Tongue (tissue), 2 donors: ENCODE results near the gene ZBTB21. TPM values are rescaled to one million over a fixed set of nuclear protein-coding genes. Genes with fewer than 3 reads are reported as not detected.

Experiments used
- DNase-seq: peaks from one replicate; pipeline ENCODE4 v3.0.0-alpha.2; 2015
- total RNA-seq: library from RNA; depleted of rRNA; stranded (reverse); fragments of >200 nt; gene quantifications from one replicate; pipeline ENCODE4 v1.2.3, GENCODE V29; 2014

The ZBTB21 gene
- total RNA-seq, 1 donor from 2014 or later, result 10.7 TPM

DNA sequence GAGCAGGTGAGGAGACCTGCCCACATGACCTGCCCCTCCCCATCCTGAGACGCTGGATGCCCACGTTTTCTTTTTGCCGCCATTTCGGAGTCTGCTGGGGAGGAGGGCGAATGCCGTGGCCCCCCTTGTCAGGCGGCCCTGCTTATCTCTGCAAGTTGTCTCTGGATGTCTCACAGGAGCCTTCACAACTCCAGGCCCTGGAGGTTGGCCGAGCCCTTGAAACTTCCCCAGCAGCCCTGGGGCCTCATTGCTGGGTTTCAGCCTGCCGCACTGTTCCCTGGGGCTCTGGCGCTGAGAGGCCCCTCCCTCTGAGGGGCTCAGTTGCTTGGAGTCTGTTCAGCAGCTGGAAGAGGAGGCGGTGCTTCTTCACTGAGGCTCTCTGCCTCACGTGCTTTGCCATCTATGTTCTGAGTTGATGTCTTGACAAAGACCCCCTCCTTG, 29.8 kb upstream of the ZBTB21 start:
- DNase-seq, result no peak

DNA sequence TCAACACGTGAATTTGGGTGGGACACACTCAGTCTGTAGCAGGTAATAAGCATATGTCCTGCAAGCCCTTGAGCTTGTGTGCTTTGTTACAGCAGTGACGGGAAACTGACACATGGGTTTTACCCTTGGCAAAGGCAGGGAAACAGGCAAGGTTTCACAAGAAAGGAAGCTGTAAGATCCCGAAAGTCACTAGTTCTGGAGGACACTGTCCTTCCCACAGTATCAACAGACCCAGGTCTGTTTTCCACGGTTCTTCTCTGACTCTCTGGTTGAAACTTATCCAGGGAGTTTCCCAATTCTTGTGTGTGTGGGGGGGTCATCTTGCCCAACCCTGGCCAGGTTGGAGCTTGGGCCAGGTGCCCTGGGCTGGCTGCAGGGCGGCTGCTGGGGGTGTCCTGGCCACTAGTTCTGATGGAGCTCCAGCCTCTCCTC, 29.3 kb upstream of the ZBTB21 start:
- DNase-seq, result no peak

GRCh38 chr21:42038826-42039425, 28.8 kb upstream of the ZBTB21 start:
- no peak for DNase-seq

DNA sequence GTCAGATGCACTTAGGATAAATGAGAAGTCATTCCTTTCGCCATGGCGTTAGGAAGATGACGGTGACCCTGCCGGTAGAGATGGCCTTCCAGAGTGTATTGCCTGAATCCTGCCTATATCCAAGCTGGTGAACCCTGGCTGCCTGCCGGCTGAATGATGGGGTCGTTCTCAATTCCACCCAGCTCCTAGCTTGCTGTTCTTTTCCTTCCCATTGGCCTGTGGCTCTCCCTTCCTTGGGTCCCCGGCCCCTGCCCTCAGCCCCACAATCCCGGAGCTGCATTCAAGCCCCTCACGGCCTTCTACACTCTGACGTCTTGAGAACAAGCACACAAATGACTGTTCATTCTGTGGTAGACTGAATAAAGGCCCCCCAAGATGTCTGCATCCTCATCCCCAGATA, 28.2 kb upstream of the ZBTB21 start:
- DNase-seq, result no peak

- no peak for DNase-seq
Observed at GRCh38 chr21:42037943-42038342, 27.8 kb upstream of the ZBTB21 start.

DNA sequence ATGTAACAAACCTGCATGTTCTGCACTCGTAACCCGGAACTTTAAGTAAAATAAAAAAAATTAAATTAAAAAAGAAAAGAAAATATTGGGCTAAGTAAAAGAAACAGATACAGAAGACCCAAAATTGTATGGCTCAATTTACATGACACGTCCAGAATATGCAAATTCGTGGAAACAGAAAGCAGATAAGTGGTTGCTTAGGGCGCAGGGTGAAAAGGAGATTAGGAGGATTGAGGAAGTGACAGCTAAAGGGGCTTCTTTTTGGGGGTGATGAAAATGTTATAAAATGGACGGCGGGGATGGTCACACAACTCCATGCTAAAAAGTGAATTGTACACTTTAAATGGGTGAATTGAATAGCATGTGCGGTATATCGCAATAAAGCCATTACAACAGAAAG, 27.4 kb upstream of the ZBTB21 start:
- DNase-seq, result no peak

DNA sequence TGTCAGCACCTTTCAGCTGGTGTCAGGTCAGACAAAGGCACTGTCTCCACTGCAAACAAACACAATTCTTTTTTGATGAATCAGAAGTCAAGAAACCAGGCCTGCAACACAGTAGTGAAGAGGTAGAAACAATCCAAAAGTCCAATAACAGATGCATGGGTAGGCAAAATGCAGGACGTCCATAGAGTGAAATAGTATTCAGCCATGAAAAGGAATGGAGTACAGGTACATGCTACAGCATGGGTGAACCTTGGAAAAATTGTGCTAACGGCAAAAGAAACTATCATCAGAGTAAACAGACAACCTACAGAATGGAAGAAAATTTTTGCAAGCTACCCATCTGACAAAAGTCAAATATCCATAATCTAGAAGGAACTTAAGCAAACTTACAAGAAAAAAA, 26.2 kb upstream of the ZBTB21 start:
- DNase-seq, result no peak

GRCh38 chr21:42032968-42033367, 22.8 kb upstream of the ZBTB21 start:
- no peak for DNase-seq

- DNase-seq, result no peak
Observed at GRCh38 chr21:42032266-42032665, 22.1 kb upstream of the ZBTB21 start.

DNA sequence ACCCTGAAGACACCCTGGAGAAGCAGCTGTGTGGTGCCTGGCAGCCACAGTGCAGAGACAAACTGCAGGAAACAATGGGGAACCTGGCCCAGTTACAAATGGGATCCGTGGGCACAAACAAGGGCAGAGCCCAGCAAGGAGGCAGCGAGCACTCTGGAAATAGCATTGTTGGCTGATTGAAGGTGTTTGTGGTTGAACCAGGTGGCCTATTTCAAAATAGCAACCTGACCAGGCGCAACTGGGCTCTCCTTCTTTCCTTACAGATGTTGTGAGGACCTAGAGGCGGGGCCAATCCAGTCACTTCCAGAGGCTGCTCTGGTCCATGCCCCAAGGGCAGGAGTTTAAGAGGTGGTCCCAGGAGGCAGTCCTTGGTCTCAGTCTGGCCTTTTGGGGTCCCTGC, 21.7 kb upstream of the ZBTB21 start:
- DNase-seq, result no peak

- DNase-seq, result no peak
Observed at GRCh38 chr21:42031241-42031640, 21.1 kb upstream of the ZBTB21 start.

- DNase-seq, result no peak
Observed at GRCh38 chr21:42030311-42030710, 20.2 kb upstream of the ZBTB21 start.

DNA sequence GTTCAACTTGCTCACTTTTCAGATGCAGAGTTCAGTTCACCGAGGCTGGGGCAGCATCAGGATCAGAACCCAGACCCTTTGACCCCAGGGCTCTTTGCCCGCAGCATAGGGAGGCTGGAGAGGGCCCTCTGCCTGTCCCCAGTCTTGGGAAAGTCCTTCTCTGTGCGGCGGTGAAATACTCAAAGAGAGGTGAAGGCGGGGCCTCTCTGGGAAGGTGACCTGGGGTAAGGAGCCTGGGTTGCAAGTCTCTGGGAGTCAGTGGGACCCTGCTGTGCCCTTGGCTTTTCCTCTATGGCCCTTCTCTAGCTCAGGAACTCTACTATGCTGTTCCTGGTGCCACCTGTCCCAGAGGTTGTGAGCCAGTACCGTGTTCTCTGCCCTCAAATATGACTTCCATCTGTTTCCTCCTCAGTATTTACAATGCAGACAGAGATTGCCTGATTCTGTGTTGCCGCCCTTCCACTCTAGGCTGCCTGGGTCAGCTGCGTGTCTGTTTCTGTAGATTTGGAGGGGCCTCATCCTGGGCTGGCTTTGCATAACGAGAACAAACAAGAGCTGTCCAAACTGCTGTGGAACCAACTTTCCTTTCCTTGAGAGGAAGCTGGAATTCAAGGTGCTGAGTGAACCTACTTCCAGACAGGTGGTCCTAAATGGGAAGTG, 18.7 kb upstream of the ZBTB21 start:
- DNase-seq, result no peak

GRCh38 chr21:42027822-42028765, 17.9 kb upstream of the ZBTB21 start:
- peak; percentile 62 for DNase-seq

- no peak for DNase-seq
Observed at GRCh38 chr21:42027085-42027821, 17.1 kb upstream of the ZBTB21 start.

DNA sequence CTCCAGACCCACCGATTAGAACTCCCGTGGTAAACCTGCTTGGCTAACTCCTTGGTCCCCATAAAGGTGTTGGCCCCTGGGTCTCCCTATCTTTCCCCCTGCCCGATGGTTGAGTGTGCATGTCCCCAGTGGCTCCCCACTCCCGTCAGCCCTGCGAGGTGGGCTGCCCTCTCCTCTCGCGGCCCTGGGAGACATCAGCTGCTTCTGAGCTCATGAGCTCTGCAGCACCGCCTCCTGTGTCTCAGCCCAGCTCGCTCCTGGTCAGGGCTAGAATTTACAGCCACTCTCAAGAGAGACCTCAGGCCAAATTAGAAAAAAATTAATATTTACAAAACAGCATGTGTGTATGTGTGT, 15.9 kb upstream of the ZBTB21 start:
- DNase-seq, result no peak

GRCh38 chr21:42025376-42026081, 15.4 kb upstream of the ZBTB21 start:
- no peak for DNase-seq

DNA sequence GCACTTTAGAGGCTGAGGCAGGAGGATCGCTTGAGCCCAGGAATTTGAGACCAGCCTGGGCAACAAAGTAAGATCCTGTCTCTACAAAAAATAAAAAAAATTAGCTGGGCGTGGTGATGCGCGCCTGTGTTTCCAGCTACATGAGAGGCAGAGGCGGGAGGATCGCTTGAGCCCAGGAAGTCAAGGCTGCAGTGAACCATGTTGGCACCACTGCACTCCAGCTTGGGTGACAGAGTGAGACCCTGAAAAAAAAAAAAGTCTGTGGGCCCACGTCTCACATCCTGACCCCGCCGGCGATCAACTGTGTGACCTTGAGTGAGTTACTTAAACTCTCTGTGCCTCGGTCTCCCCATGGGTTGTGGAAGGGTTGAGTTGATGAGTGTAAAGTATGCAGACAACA, 12.7 kb upstream of the ZBTB21 start:
- no peak for DNase-seq

- DNase-seq, result no peak
Observed at GRCh38 chr21:42022091-42022430, 11.9 kb upstream of the ZBTB21 start.

- no peak for DNase-seq
Observed at GRCh38 chr21:42021371-42022090, 11.4 kb upstream of the ZBTB21 start.

DNA sequence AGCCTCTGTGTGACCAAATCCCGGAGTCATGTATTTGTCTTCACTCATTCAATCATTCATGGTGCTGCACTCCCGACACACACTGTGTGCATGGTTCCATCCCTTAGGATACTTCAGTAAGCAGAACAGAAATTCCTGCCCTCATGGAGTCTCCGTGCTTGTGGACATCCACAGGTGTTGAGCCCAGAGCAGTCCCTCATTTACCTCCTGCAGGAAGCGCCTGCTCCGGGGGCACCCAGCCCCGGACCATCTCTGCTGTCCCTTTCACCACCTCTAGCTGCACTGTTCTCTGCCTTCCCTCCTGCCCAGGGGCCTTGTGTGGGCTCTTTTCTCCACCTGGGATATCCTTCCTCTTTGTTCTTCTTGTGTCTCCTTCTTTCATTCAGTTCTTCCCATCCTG, 9.5 kb upstream of the ZBTB21 start:
- no peak for DNase-seq
